ENCODE results near the gene TRIM44. TPM values are rescaled to one million over a fixed set of nuclear protein-coding genes. Genes with fewer than 3 reads are reported as not detected.
A peak's percentile ranks its signal among the peaks of the same experiment; 100 is the strongest.

The TRIM44 gene
- total and polyA plus RNA-seq, 4 donors = 27.6 to 65.0 (median 45.4) TPM

GRCh38 chr11:35800970-35801953 lies 138.7 kb downstream of the TRIM44 start:
- Histone ChIP-seq H3K36me3 (ENCODE audit: control insufficient read depth, insufficient read depth, low read length) (no peaks in the 10 kb centered on the region), H3K9me3 (ENCODE audit: control insufficient read depth, insufficient read depth, low read length) (no peaks in the 10 kb centered on the region), H3K4me3 (ENCODE audit: low read depth, low read length) (no peak overlapping the region), H3K27ac (ENCODE audit: low read depth, low read length) (no peak overlapping the region), H3K27me3 (ENCODE audit: control insufficient read depth, insufficient read depth, low read length) (no peaks in the 10 kb centered on the region), H3K4me1 (ENCODE audit: control insufficient read depth, insufficient read depth, low read length) (no peaks in the 10 kb centered on the region)
- peak in 2 of 6 donors; percentile 55 to 61 for DNase-seq (ENCODE audit: low read depth in 4 of 6, low spot score in 6 of 6)
- no CpG with 5 or more reads among the region's 5 CpGs for WGBS (ENCODE audit: insufficient coverage)

- H3K27ac ChIP-seq (ENCODE audit: low read depth, low read length) = no peak overlapping the region
- no peaks in the 10 kb centered on the region for H3K36me3 ChIP-seq (ENCODE audit: control insufficient read depth, insufficient read depth, low read length)
- H3K9me3 ChIP-seq (ENCODE audit: control insufficient read depth, insufficient read depth, low read length) = no peaks in the 10 kb centered on the region
- no peak overlapping the region for H3K4me3 ChIP-seq (ENCODE audit: low read depth, low read length)
- H3K4me1 ChIP-seq (ENCODE audit: control insufficient read depth, insufficient read depth, low read length) = no peaks in the 10 kb centered on the region
- WGBS (ENCODE audit: insufficient coverage) = 100% methylated on average over 2 of the region's 3 CpGs
- no peaks in the 10 kb centered on the region for H3K27me3 ChIP-seq (ENCODE audit: control insufficient read depth, insufficient read depth, low read length)
- DNase-seq (ENCODE audit: low read depth in 4 of 6, low spot score in 6 of 6) = no peak
Measured at GRCh38 chr11:35802221-35802620, 139.6 kb downstream of the TRIM44 start.

- 100% methylated on average over 3 of the region's 3 CpGs for WGBS (ENCODE audit: insufficient coverage)
- DNase-seq (ENCODE audit: low read depth in 4 of 6, low spot score in 6 of 6) = no peak
- Histone ChIP-seq H3K27ac (ENCODE audit: low read depth, low read length) (no peak overlapping the region), H3K4me3 (ENCODE audit: low read depth, low read length) (no peak overlapping the region), H3K4me1 (ENCODE audit: control insufficient read depth, insufficient read depth, low read length) (no peaks in the 10 kb centered on the region), H3K27me3 (ENCODE audit: control insufficient read depth, insufficient read depth, low read length) (no peaks in the 10 kb centered on the region), H3K9me3 (ENCODE audit: control insufficient read depth, insufficient read depth, low read length) (no peaks in the 10 kb centered on the region), H3K36me3 (ENCODE audit: control insufficient read depth, insufficient read depth, low read length) (no peaks in the 10 kb centered on the region)
Measured at GRCh38 chr11:35802672-35803071, 140.1 kb downstream of the TRIM44 start.

- WGBS (ENCODE audit: insufficient coverage) = 100% methylated on average over 1 of the region's 3 CpGs
- no peak overlapping the region for H3K27ac ChIP-seq (ENCODE audit: low read depth, low read length)
- H3K36me3 ChIP-seq (ENCODE audit: control insufficient read depth, insufficient read depth, low read length) = no peaks in the 10 kb centered on the region
- DNase-seq (ENCODE audit: low read depth in 4 of 6, low spot score in 6 of 6) = no peak
- H3K9me3 ChIP-seq (ENCODE audit: control insufficient read depth, insufficient read depth, low read length) = no peaks in the 10 kb centered on the region
- no peaks in the 10 kb centered on the region for H3K27me3 ChIP-seq (ENCODE audit: control insufficient read depth, insufficient read depth, low read length)
- H3K4me3 ChIP-seq (ENCODE audit: low read depth, low read length) = no peak overlapping the region
- no peaks in the 10 kb centered on the region for H3K4me1 ChIP-seq (ENCODE audit: control insufficient read depth, insufficient read depth, low read length)
Measured at GRCh38 chr11:35803115-35803514, 140.5 kb downstream of the TRIM44 start.

GRCh38 chr11:35804451-35805040 lies 142.0 kb downstream of the TRIM44 start:
- WGBS (ENCODE audit: insufficient coverage) = 60% methylated on average over 1 of the region's 3 CpGs
- peak in 2 of 6 donors; percentile 31 to 70 for DNase-seq (ENCODE audit: low read depth in 4 of 6, low spot score in 6 of 6)
- Histone ChIP-seq H3K4me3 (ENCODE audit: low read depth, low read length) (no peak overlapping the region), H3K4me1 (ENCODE audit: control insufficient read depth, insufficient read depth, low read length) (no peaks in the 10 kb centered on the region), H3K27me3 (ENCODE audit: control insufficient read depth, insufficient read depth, low read length) (no peaks in the 10 kb centered on the region), H3K36me3 (ENCODE audit: control insufficient read depth, insufficient read depth, low read length) (no peaks in the 10 kb centered on the region), H3K27ac (ENCODE audit: low read depth, low read length) (peak overlapping the region; percentile 47), H3K9me3 (ENCODE audit: control insufficient read depth, insufficient read depth, low read length) (no peaks in the 10 kb centered on the region)

- WGBS (ENCODE audit: insufficient coverage) = no CpG with 5 or more reads among the region's 4 CpGs
- H3K36me3 ChIP-seq (ENCODE audit: control insufficient read depth, insufficient read depth, low read length) = no peaks in the 10 kb centered on the region
- H3K9me3 ChIP-seq (ENCODE audit: control insufficient read depth, insufficient read depth, low read length) = no peaks in the 10 kb centered on the region
- DNase-seq (ENCODE audit: low read depth in 4 of 6, low spot score in 6 of 6) = no peak
- no peak overlapping the region for H3K27ac ChIP-seq (ENCODE audit: low read depth, low read length)
- no peaks in the 10 kb centered on the region for H3K27me3 ChIP-seq (ENCODE audit: control insufficient read depth, insufficient read depth, low read length)
- H3K4me1 ChIP-seq (ENCODE audit: control insufficient read depth, insufficient read depth, low read length) = no peaks in the 10 kb centered on the region
- no peak overlapping the region for H3K4me3 ChIP-seq (ENCODE audit: low read depth, low read length)
Measured at GRCh38 chr11:35809561-35809960, 147.0 kb downstream of the TRIM44 start.

- no peaks in the 10 kb centered on the region for H3K9me3 ChIP-seq (ENCODE audit: control insufficient read depth, insufficient read depth, low read length)
- WGBS (ENCODE audit: insufficient coverage) = 92% methylated on average over 1 of the region's 2 CpGs
- no peaks in the 10 kb centered on the region for H3K27me3 ChIP-seq (ENCODE audit: control insufficient read depth, insufficient read depth, low read length)
- DNase-seq (ENCODE audit: low read depth in 4 of 6, low spot score in 6 of 6) = no peak
- H3K27ac ChIP-seq (ENCODE audit: low read depth, low read length) = no peak overlapping the region
- H3K4me3 ChIP-seq (ENCODE audit: low read depth, low read length) = no peak overlapping the region
- no peaks in the 10 kb centered on the region for H3K4me1 ChIP-seq (ENCODE audit: control insufficient read depth, insufficient read depth, low read length)
- no peaks in the 10 kb centered on the region for H3K36me3 ChIP-seq (ENCODE audit: control insufficient read depth, insufficient read depth, low read length)
Measured at GRCh38 chr11:35810045-35810645, 147.6 kb downstream of the TRIM44 start.

- DNase-seq (ENCODE audit: low read depth in 4 of 6, low spot score in 6 of 6) = no peak
- Histone ChIP-seq H3K9me3 (ENCODE audit: control insufficient read depth, insufficient read depth, low read length) (no peaks in the 10 kb centered on the region), H3K27ac (ENCODE audit: low read depth, low read length) (no peak overlapping the region), H3K36me3 (ENCODE audit: control insufficient read depth, insufficient read depth, low read length) (no peaks in the 10 kb centered on the region), H3K4me1 (ENCODE audit: control insufficient read depth, insufficient read depth, low read length) (no peaks in the 10 kb centered on the region), H3K27me3 (ENCODE audit: control insufficient read depth, insufficient read depth, low read length) (no peaks in the 10 kb centered on the region), H3K4me3 (ENCODE audit: low read depth, low read length) (no peak overlapping the region)
- WGBS (ENCODE audit: insufficient coverage) = 72% methylated on average over 2 of the region's 2 CpGs
Measured at GRCh38 chr11:35811783-35812182, 149.2 kb downstream of the TRIM44 start.

GRCh38 chr11:35812828-35813227 lies 150.3 kb downstream of the TRIM44 start:
- Histone ChIP-seq H3K27ac (ENCODE audit: low read depth, low read length) (no peak overlapping the region), H3K9me3 (ENCODE audit: control insufficient read depth, insufficient read depth, low read length) (no peaks in the 10 kb centered on the region), H3K4me3 (ENCODE audit: low read depth, low read length) (no peak overlapping the region), H3K36me3 (ENCODE audit: control insufficient read depth, insufficient read depth, low read length) (no peaks in the 10 kb centered on the region), H3K4me1 (ENCODE audit: control insufficient read depth, insufficient read depth, low read length) (no peaks in the 10 kb centered on the region), H3K27me3 (ENCODE audit: control insufficient read depth, insufficient read depth, low read length) (no peaks in the 10 kb centered on the region)
- WGBS (ENCODE audit: insufficient coverage) = 43% methylated on average over 3 of the region's 4 CpGs
- DNase-seq (ENCODE audit: low read depth in 4 of 6, low spot score in 6 of 6) = peak in 2 of 6 donors; percentile 61 to 94

Measured in spinal cord (tissue), 10 donors.